MG63 (cell line): ENCODE results near the gene PUS10. TPM values are rescaled to one million over a fixed set of nuclear protein-coding genes. Genes with fewer than 3 reads are reported as not detected.
"Not testable (repeated sequence)": the region's sequence is repeated elsewhere in the genome, so short reads cannot be mapped to it uniquely, and the experiment has no call there.

ENCODE experiments used
- DNase-seq: peaks from one replicate; pipeline ENCODE4 v3.0.0-alpha.2; 2020
- H3K27me3 ChIP-seq: fragments of 250-450 bp; sonication (Bioruptor Pico); 2 replicates; pipeline ENCODE4 v1.5.1; 2020; ENCODE audit warnings: mild to moderate bottlenecking, moderate library complexity
- H3K36me3 ChIP-seq: fragments of 250-450 bp; sonication (Bioruptor Pico); 2 replicates; pipeline ENCODE4 v1.5.1; 2020; ENCODE audit warnings: mild to moderate bottlenecking, moderate library complexity
- H3K4me3 ChIP-seq: fragments of 250-450 bp; sonication (Bioruptor Pico); 2 replicates; pipeline ENCODE4 v1.5.1; 2020; ENCODE audit warnings: mild to moderate bottlenecking, moderate library complexity
- H3K9me3 ChIP-seq: fragments of 250-450 bp; sonication (Bioruptor Pico); 2 replicates; pipeline ENCODE4 v1.5.1; 2020; ENCODE audit warnings: mild to moderate bottlenecking, moderate library complexity
- total RNA-seq: library from RNA; depleted of rRNA; stranded (reverse); fragments of >200 nt; shearing (Covaris generic); gene quantifications from 2 replicates; pipeline ENCODE4 v1.2.3, GENCODE V29; 2014; ENCODE audit warnings: low replicate concordance

The PUS10 gene
- total RNA-seq, 1 experiment from 2014 or later = 9.4 TPM

GRCh38 chr2:60984720-60985119, 33.3 kb downstream of the PUS10 start:
- DNase-seq = no peak
- no peaks in the 10 kb centered on the region for H3K9me3 ChIP-seq
- H3K36me3 ChIP-seq = no peaks in the 10 kb centered on the region
- H3K27me3 ChIP-seq = no peaks in the 10 kb centered on the region
- no peak overlapping the region for H3K4me3 ChIP-seq

- not testable (repeated sequence) for H3K27me3 ChIP-seq, H3K36me3 ChIP-seq, H3K4me3 ChIP-seq, H3K9me3 ChIP-seq, DNase-seq
Observed at GRCh38 chr2:60982066-60982465, 36.0 kb downstream of the PUS10 start.

- H3K4me3 ChIP-seq = no peak overlapping the region
- no peaks in the 10 kb centered on the region for H3K9me3 ChIP-seq
- DNase-seq = no peak
- no peaks in the 10 kb centered on the region for H3K36me3 ChIP-seq
- H3K27me3 ChIP-seq = no peaks in the 10 kb centered on the region
Observed at GRCh38 chr2:60980071-60980815, 37.8 kb downstream of the PUS10 start.

- no peaks in the 10 kb centered on the region for H3K27me3 ChIP-seq
- H3K9me3 ChIP-seq = no peaks in the 10 kb centered on the region
- DNase-seq = no peak
- no peaks in the 10 kb centered on the region for H3K36me3 ChIP-seq
- H3K4me3 ChIP-seq = no peak overlapping the region
Observed at GRCh38 chr2:60979231-60979630, 38.8 kb downstream of the PUS10 start.

- Histone ChIP-seq H3K4me3 (no peak overlapping the region), H3K27me3 (no peaks in the 10 kb centered on the region), H3K36me3 (no peaks in the 10 kb centered on the region), H3K9me3 (no peaks in the 10 kb centered on the region)
- DNase-seq = no peak
Observed at GRCh38 chr2:60977562-60977895, 40.5 kb downstream of the PUS10 start.

- H3K27me3 ChIP-seq = no peaks in the 10 kb centered on the region
- H3K4me3 ChIP-seq = no peak overlapping the region
- DNase-seq = no peak
- H3K36me3 ChIP-seq = no peaks in the 10 kb centered on the region
- H3K9me3 ChIP-seq = no peaks in the 10 kb centered on the region
Observed at GRCh38 chr2:60976875-60977561, 41.0 kb downstream of the PUS10 start.

GRCh38 chr2:60976256-60976850, 41.7 kb downstream of the PUS10 start:
- H3K4me3 ChIP-seq = no peak overlapping the region

GRCh38 chr2:60974652-60975051, 43.4 kb downstream of the PUS10 start:
- H3K4me3 ChIP-seq = no peak overlapping the region
- no peaks in the 10 kb centered on the region for H3K36me3 ChIP-seq
- no peak for DNase-seq
- H3K9me3 ChIP-seq = no peaks in the 10 kb centered on the region
- no peaks in the 10 kb centered on the region for H3K27me3 ChIP-seq

More at GRCh38 chr2:60976256-60976850, 41.7 kb downstream of the PUS10 start:
- Histone ChIP-seq H3K27me3 (no peaks in the 10 kb centered on the region), H3K9me3 (no peaks in the 10 kb centered on the region), H3K36me3 (no peaks in the 10 kb centered on the region)
- no peak for DNase-seq

- no peaks in the 10 kb centered on the region for H3K27me3 ChIP-seq
- H3K9me3 ChIP-seq = no peaks in the 10 kb centered on the region
- no peak for DNase-seq
- H3K4me3 ChIP-seq = no peak overlapping the region
- H3K36me3 ChIP-seq = no peaks in the 10 kb centered on the region
Observed at GRCh38 chr2:60973705-60974104, 44.4 kb downstream of the PUS10 start.

GRCh38 chr2:60972889-60973656, 45.0 kb downstream of the PUS10 start:
- Histone ChIP-seq H3K36me3 (no peaks in the 10 kb centered on the region), H3K9me3 (no peaks in the 10 kb centered on the region), H3K27me3 (no peaks in the 10 kb centered on the region), H3K4me3 (no peak overlapping the region)
- no peak for DNase-seq

GRCh38 chr2:60966507-60967405, 51.3 kb downstream of the PUS10 start:
- H3K27me3 ChIP-seq = no peaks in the 10 kb centered on the region
- no peaks in the 10 kb centered on the region for H3K36me3 ChIP-seq
- DNase-seq = no peak
- H3K9me3 ChIP-seq = no peaks in the 10 kb centered on the region
- no peak overlapping the region for H3K4me3 ChIP-seq

- no peaks in the 10 kb centered on the region for H3K9me3 ChIP-seq
- no peaks in the 10 kb centered on the region; the same call in 1 of the 2 replicates for H3K36me3 ChIP-seq
- H3K4me3 ChIP-seq = no peak overlapping the region
- no peaks in the 10 kb centered on the region for H3K27me3 ChIP-seq
- DNase-seq = no peak
Observed at GRCh38 chr2:60965499-60965785, 52.6 kb downstream of the PUS10 start.

GRCh38 chr2:60964651-60965498, 53.2 kb downstream of the PUS10 start:
- no peak for DNase-seq
- no peaks in the 10 kb centered on the region for H3K9me3 ChIP-seq
- no peaks in the 10 kb centered on the region; the same call in 1 of the 2 replicates for H3K36me3 ChIP-seq
- H3K27me3 ChIP-seq = no peaks in the 10 kb centered on the region
- no peak overlapping the region for H3K4me3 ChIP-seq

GRCh38 chr2:60963190-60963589, 54.9 kb downstream of the PUS10 start:
- Histone ChIP-seq H3K27me3 (no peaks in the 10 kb centered on the region), H3K4me3 (no peak overlapping the region), H3K9me3 (no peaks in the 10 kb centered on the region), H3K36me3 (no peaks in the 10 kb centered on the region; the same call in 1 of the 2 replicates)
- no peak for DNase-seq

GRCh38 chr2:60962528-60962927, 55.5 kb downstream of the PUS10 start:
- DNase-seq = no peak
- H3K4me3 ChIP-seq = no peak overlapping the region
- no peaks in the 10 kb centered on the region for H3K9me3 ChIP-seq
- H3K36me3 ChIP-seq = no peaks in the 10 kb centered on the region; the same call in 1 of the 2 replicates
- no peaks in the 10 kb centered on the region for H3K27me3 ChIP-seq

GRCh38 chr2:60961457-60961856, 56.6 kb downstream of the PUS10 start:
- no peaks in the 10 kb centered on the region for H3K9me3 ChIP-seq
- no peak overlapping the region for H3K4me3 ChIP-seq
- no peak for DNase-seq
- H3K36me3 ChIP-seq = no peaks in the 10 kb centered on the region; the same call in 1 of the 2 replicates
- H3K27me3 ChIP-seq = no peaks in the 10 kb centered on the region
